GM12873 (cell line): ENCODE results near the gene CYP19A1.

Experiments
- TF ChIP-seq, protein P1 (sequence below): IDR thresholded peaks from 2 replicates; pipeline ENCODE4 v1.5.1; 2012; ENCODE audit warnings: low read depth, mild to moderate bottlenecking, moderate library complexity, low read length, control low read depth; ENCODE audit not compliant: insufficient read depth; ENCODE audit errors: missing control alignments

The CYP19A1 gene

DNA sequence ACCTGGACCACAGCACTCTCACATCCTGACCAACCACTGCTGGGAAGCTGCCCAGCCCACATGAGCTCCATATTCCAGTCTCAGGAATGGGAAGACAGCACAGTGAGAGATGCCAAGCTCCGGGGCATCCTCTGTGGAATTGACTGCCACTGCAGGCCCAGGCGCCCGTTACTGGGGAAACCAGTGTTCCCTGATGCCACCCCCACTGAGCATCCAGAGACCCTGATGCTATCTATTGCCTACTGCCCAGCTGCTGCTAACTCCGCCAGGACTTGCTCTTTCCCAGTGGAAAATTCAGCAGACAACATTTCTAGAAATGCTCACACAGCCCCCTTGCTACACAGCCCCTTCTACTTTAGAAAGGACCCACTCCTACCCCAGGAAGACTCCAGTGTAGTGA, 57.6 kb downstream of the CYP19A1 start:
- TF ChIP-seq, protein P1, sequence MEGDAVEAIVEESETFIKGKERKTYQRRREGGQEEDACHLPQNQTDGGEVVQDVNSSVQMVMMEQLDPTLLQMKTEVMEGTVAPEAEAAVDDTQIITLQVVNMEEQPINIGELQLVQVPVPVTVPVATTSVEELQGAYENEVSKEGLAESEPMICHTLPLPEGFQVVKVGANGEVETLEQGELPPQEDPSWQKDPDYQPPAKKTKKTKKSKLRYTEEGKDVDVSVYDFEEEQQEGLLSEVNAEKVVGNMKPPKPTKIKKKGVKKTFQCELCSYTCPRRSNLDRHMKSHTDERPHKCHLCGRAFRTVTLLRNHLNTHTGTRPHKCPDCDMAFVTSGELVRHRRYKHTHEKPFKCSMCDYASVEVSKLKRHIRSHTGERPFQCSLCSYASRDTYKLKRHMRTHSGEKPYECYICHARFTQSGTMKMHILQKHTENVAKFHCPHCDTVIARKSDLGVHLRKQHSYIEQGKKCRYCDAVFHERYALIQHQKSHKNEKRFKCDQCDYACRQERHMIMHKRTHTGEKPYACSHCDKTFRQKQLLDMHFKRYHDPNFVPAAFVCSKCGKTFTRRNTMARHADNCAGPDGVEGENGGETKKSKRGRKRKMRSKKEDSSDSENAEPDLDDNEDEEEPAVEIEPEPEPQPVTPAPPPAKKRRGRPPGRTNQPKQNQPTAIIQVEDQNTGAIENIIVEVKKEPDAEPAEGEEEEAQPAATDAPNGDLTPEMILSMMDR = no peak

DNA sequence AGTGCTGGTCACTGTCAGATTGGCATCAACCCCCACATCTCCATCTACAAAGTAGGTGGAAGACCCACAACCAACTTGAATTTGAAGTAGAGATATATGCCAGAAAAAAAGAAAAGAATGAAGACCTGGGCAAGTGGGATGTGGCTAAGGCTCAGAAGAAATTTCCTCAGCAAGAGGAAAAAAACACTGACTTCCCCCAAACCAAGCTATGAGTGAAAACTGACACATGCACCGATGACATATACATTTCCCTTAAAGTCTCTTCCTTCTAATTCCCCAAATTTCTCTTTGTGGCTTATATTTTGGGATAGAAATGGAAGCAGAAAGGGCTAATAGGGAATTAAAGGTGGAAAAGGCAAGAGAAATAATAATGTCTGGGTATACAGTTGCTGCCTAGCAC, 59.0 kb downstream of the CYP19A1 start:
- TF ChIP-seq, protein P1 = no peak

DNA sequence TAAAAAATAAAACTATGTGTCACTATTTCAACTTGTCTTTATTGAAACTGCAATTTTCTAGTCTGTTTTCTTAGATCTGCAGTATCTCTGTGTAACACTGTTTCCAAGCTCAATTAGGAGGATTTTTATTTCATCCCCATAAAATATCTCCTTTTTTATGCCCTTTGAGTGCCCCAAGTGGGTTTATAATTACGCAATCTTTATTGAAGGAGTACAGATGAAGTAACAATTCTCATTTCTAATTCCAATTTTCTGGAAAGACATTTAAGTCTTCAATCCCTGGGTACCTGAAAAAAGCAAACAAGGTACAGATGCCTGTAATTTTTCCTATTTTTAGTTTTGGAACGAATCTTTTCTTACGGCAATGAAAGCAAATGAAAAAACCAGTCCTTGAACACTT, 61.3 kb downstream of the CYP19A1 start:
- TF ChIP-seq, protein P1 = no peak

DNA sequence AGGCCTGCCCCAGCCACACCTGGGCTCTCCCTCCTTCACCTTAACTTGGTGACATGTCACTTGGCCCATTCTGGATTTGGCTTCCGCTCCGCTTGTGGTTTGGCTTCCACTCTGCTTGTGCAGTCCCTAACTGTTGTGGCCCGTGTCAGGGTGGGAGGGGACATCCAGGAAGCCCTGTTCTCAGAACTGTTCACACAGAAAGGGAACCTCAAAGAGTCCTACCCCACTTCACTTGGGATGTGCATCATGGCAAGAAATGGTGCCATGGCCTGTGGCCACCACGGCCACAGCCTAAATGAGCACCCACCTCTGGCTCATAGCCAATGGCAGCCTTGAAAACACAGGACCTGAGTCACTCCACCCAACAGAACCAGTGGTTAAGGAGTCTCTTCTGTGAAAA, 63.4 kb downstream of the CYP19A1 start:
- TF ChIP-seq, protein P1 = no peak

DNA sequence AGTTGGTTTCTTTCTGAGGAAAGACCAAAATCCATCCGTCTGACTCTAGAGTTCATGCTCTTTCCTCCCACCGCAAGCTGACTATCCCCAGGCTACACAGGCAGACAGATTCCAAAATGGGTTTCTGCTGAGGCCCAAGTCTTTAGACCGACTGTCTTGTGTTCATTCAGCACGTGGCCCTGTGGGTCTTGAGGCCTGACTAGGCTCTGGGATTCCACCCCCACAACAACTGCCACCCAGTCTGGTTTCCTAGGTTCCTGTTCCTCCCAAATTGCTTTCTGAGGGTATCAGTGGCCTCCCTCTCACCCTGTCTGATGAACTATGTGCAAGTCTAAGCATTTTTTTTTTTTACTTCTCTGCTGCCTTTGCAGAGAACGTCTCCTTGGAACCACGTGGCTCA, 67.7 kb downstream of the CYP19A1 start:
- TF ChIP-seq, protein P1 = no peak

DNA sequence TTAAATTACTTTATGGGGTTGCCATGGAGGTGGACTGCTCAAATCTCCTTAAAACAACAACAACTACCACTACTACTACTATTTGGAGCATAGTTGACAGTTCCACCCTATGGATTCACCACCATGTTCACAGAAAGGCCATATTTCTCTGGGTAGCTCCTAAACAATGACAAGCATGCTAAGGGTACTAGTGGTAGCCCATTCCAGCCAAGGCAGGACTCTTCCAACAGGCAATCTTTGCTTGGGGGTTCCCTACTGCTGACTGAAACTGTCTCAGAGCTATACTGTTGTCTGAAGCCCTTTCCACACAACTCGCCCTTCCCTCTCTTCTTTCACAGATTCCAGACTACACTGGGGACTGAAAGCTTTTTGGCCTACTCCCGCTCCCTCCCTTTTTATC, 68.9 kb downstream of the CYP19A1 start:
- TF ChIP-seq, protein P1 = no peak

DNA sequence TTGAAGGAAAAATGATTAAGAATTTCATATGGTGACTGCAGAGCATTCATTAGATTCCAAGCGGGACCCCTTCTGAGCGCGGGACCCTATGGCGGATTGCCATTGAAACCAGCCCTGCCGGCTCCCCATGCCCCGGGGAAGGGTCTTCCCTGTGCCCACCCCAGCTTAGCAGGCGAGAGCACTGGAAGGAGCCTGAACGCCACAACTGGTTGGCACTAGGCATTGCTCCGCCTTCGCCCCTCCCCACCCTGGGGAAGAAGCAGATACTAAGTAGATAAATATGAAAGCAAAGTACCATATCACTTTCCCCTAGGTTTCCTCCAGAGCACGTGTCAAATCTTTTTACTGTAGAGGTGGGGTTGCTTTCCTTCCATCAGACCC, 70.7 kb downstream of the CYP19A1 start:
- TF ChIP-seq, protein P1 = no peak

DNA sequence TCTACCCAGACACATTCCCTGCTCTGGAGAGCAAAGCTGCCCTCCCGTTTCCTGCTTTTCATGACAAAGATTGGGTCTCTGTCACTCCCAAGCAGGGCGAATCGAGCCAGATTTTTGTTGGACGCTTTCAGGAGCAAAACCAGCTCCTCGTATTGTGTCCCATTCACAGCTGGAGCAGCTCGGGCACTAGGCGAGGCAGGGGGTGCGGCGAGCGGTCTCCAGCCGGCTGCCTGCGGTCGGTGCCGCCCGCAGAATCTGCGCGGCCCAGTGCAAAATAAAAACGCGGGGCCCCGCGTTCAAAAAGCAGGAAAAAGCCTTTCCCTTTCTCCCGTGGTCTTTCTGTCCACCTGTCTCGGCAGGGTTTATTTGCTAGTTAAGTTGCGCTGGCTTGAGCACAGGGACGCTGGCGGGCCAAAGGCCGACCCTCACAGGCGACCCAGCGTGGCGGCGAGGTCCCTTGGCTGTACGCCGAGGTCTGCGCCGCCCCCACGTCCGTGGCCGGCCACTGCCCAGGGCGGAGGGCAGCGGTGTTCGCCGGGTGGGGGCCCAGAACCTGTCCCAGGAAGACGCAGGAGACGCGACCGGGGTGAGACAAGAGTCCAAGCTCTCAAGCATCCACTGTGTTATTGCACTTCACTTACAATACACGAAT, 71.2 kb downstream of the CYP19A1 start:
- TF ChIP-seq, protein P1 = no peak
